ENCODE data around the gene UGGT2. TPM values are rescaled to one million over a fixed set of nuclear protein-coding genes. Genes with fewer than 3 reads are reported as not detected.
"Not testable (repeated sequence)": the region's sequence is repeated elsewhere in the genome, so short reads cannot be mapped to it uniquely, and the experiment has no call there.

UGGT2 gene
- total RNA-seq, 2 experiments from 2014 or later: 0.26 TPM; not detected in 1

- Mint-ChIP-seq H3K36me3 (no peaks in the 10 kb centered on the region), H3K27ac (no peak overlapping the region), H3K4me1 (ENCODE audit: low read depth) (no peaks in the 10 kb centered on the region), H3K4me3 (no peak overlapping the region), H3K9me3 (peaks cover 7% of the 10 kb centered on the region), H3K27me3 (no peaks in the 10 kb centered on the region)
- DNase-seq: no peak
- POLR2A ChIA-PET: no interaction called here
- CTCF ChIA-PET: no interaction called here
- intact Hi-C loops (cut with micrococcal nuclease): no loop called here
These were observed 49.9 kb downstream of the UGGT2 start for GRCh38 chr13:96003304-96003703.

- H3K27ac Mint-ChIP-seq: no peak overlapping the region
- H3K4me3 Mint-ChIP-seq: no peak overlapping the region
- no peaks in the 10 kb centered on the region for H3K36me3 Mint-ChIP-seq
These were observed 50.7 kb downstream of the UGGT2 start for GRCh38 chr13:96002322-96003131.

GRCh38 chr13:96000069-96000468 lies 53.1 kb downstream of the UGGT2 start:
- Mint-ChIP-seq H3K9me3 (no peaks in the 10 kb centered on the region), H3K4me3 (no peak overlapping the region)

More at GRCh38 chr13:96002322-96003131, 50.7 kb downstream of the UGGT2 start:
- ChIA-PET POLR2A (no interaction called here), CTCF (no interaction called here)
- H3K9me3 Mint-ChIP-seq: peaks cover 7% of the 10 kb centered on the region
- H3K4me1 Mint-ChIP-seq (ENCODE audit: low read depth): no peaks in the 10 kb centered on the region
- no peak for DNase-seq
- intact Hi-C loops (cut with micrococcal nuclease): no loop called here
- H3K27me3 Mint-ChIP-seq: no peaks in the 10 kb centered on the region

GRCh38 chr13:95987841-95988240 lies 65.4 kb downstream of the UGGT2 start:
- CTCF ChIA-PET: no interaction called here
- POLR2A ChIA-PET: no interaction called here
- Mint-ChIP-seq H3K4me1 (ENCODE audit: low read depth) (no peaks in the 10 kb centered on the region), H3K4me3 (no peak overlapping the region), H3K9me3 (no peaks in the 10 kb centered on the region), H3K36me3 (no peaks in the 10 kb centered on the region), H3K27ac (no peak overlapping the region), H3K27me3 (no peaks in the 10 kb centered on the region)
- intact Hi-C loops (cut with micrococcal nuclease): no loop called here
- no peak for DNase-seq

More at GRCh38 chr13:96000069-96000468, 53.1 kb downstream of the UGGT2 start:
- ChIA-PET CTCF (no interaction called here), POLR2A (no interaction called here)
- Mint-ChIP-seq H3K36me3 (no peaks in the 10 kb centered on the region), H3K27ac (no peak overlapping the region), H3K4me1 (ENCODE audit: low read depth) (no peaks in the 10 kb centered on the region), H3K27me3 (no peaks in the 10 kb centered on the region)
- no peak for DNase-seq
- intact Hi-C loops (cut with micrococcal nuclease): no loop called here

- Mint-ChIP-seq H3K27ac (no peak overlapping the region), H3K36me3 (no peaks in the 10 kb centered on the region), H3K4me1 (ENCODE audit: low read depth) (no peaks in the 10 kb centered on the region), H3K4me3 (no peak overlapping the region), H3K9me3 (no peaks in the 10 kb centered on the region), H3K27me3 (no peaks in the 10 kb centered on the region)
- CTCF ChIA-PET: interaction anchor here (0.7 to 1.0 kb wide), 2 partner anchors 14 to 358 kb away, joined by 3 to 5 read pairs; no protein-coding TSS in a partner anchor
- DNase-seq: no peak
- POLR2A ChIA-PET: no interaction called here
- intact Hi-C loops (cut with micrococcal nuclease): no loop called here
These were observed 71.1 kb downstream of the UGGT2 start for GRCh38 chr13:95982144-95982543.

- DNase-seq; H3K9me3 Mint-ChIP-seq; H3K36me3 Mint-ChIP-seq; H3K4me3 Mint-ChIP-seq; POLR2A ChIA-PET; CTCF ChIA-PET; intact Hi-C loops (cut with micrococcal nuclease); H3K27ac Mint-ChIP-seq; H3K4me1 Mint-ChIP-seq (ENCODE audit: low read depth); H3K27me3 Mint-ChIP-seq: not testable (repeated sequence)
These were observed 80.5 kb downstream of the UGGT2 start for GRCh38 chr13:95972651-95973050.

- no peak for DNase-seq
- Mint-ChIP-seq H3K4me3 (no peak overlapping the region), H3K4me1 (ENCODE audit: low read depth) (no peaks in the 10 kb centered on the region), H3K9me3 (peaks cover 3% of the 10 kb centered on the region), H3K27me3 (no peaks in the 10 kb centered on the region), H3K27ac (no peak overlapping the region), H3K36me3 (no peaks in the 10 kb centered on the region)
- ChIA-PET CTCF (no interaction called here), POLR2A (no interaction called here)
- intact Hi-C loops (cut with micrococcal nuclease): no loop called here
These were observed 82.3 kb downstream of the UGGT2 start for GRCh38 chr13:95970878-95971277.

- intact Hi-C loops (cut with micrococcal nuclease): no loop called here
- Mint-ChIP-seq H3K27ac (no peak overlapping the region), H3K4me1 (ENCODE audit: low read depth) (no peaks in the 10 kb centered on the region), H3K27me3 (no peaks in the 10 kb centered on the region), H3K36me3 (no peaks in the 10 kb centered on the region), H3K4me3 (no peak overlapping the region), H3K9me3 (peaks cover 2% of the 10 kb centered on the region)
- CTCF ChIA-PET: no interaction called here
- DNase-seq: no peak
- POLR2A ChIA-PET: no interaction called here
These were observed 84.3 kb downstream of the UGGT2 start for GRCh38 chr13:95968906-95969305.

GRCh38 chr13:95957331-95957730 lies 95.9 kb downstream of the UGGT2 start:
- intact Hi-C loops (cut with micrococcal nuclease): no loop called here
- Mint-ChIP-seq H3K9me3 (peaks cover 22% of the 10 kb centered on the region), H3K4me3 (no peak overlapping the region), H3K36me3 (no peaks in the 10 kb centered on the region), H3K27ac (no peak overlapping the region), H3K4me1 (ENCODE audit: low read depth) (no peaks in the 10 kb centered on the region), H3K27me3 (no peaks in the 10 kb centered on the region)
- ChIA-PET POLR2A (no interaction called here), CTCF (no interaction called here)
- DNase-seq: no peak

- H3K4me1 Mint-ChIP-seq (ENCODE audit: low read depth): no peaks in the 10 kb centered on the region
- intact Hi-C loops (cut with micrococcal nuclease): no loop called here
- no peak for DNase-seq
- ChIA-PET POLR2A (no interaction called here), CTCF (no interaction called here)
- no peak overlapping the region for H3K4me3 Mint-ChIP-seq
- peaks cover 19% of the 10 kb centered on the region for H3K9me3 Mint-ChIP-seq
- H3K36me3 Mint-ChIP-seq: no peaks in the 10 kb centered on the region
- H3K27ac Mint-ChIP-seq: no peak overlapping the region
- no peaks in the 10 kb centered on the region for H3K27me3 Mint-ChIP-seq
These were observed 96.5 kb downstream of the UGGT2 start for GRCh38 chr13:95956589-95957148.

- CTCF ChIA-PET: no interaction called here
- intact Hi-C loops (cut with micrococcal nuclease): no loop called here
- Mint-ChIP-seq H3K27ac (no peak overlapping the region), H3K4me1 (ENCODE audit: low read depth) (no peaks in the 10 kb centered on the region), H3K4me3 (no peak overlapping the region), H3K9me3 (peaks cover 19% of the 10 kb centered on the region), H3K27me3 (no peaks in the 10 kb centered on the region), H3K36me3 (no peaks in the 10 kb centered on the region)
- DNase-seq: no peak
- POLR2A ChIA-PET: no interaction called here
These were observed 97.5 kb downstream of the UGGT2 start for GRCh38 chr13:95955719-95956118.

GRCh38 chr13:95955255-95955654 lies 97.9 kb downstream of the UGGT2 start:
- H3K9me3 Mint-ChIP-seq: peaks cover 17% of the 10 kb centered on the region
- CTCF ChIA-PET: no interaction called here

GRCh38 chr13:95954266-95954665 lies 98.9 kb downstream of the UGGT2 start:
- H3K27me3 Mint-ChIP-seq: no peaks in the 10 kb centered on the region
- CTCF ChIA-PET: no interaction called here

More at GRCh38 chr13:95955255-95955654, 97.9 kb downstream of the UGGT2 start:
- Mint-ChIP-seq H3K27me3 (no peaks in the 10 kb centered on the region), H3K27ac (no peak overlapping the region), H3K4me1 (ENCODE audit: low read depth) (no peaks in the 10 kb centered on the region), H3K36me3 (no peaks in the 10 kb centered on the region), H3K4me3 (no peak overlapping the region)
- no peak for DNase-seq
- intact Hi-C loops (cut with micrococcal nuclease): no loop called here
- POLR2A ChIA-PET: no interaction called here

More at GRCh38 chr13:95954266-95954665, 98.9 kb downstream of the UGGT2 start:
- no peak for DNase-seq
- no peaks in the 10 kb centered on the region for H3K36me3 Mint-ChIP-seq
- no peaks in the 10 kb centered on the region for H3K4me1 Mint-ChIP-seq (ENCODE audit: low read depth)
- no peak overlapping the region for H3K4me3 Mint-ChIP-seq
- intact Hi-C loops (cut with micrococcal nuclease): no loop called here
- POLR2A ChIA-PET: no interaction called here
- H3K9me3 Mint-ChIP-seq: peaks cover 7% of the 10 kb centered on the region
- no peak overlapping the region for H3K27ac Mint-ChIP-seq

Measured in activated CD4-positive, alpha-beta memory T cell treated with anti-CD3 and anti-CD28 coated beads for 36 hours (primary cell).